Astrocyte (in vitro differentiated cells and primary cell): ENCODE measurements around the gene GDF7. TPM values are rescaled to one million over a fixed set of nuclear protein-coding genes. Genes with fewer than 3 reads are reported as not detected.

ENCODE experiments used
- DNase-seq: peaks from one replicate; pipeline ENCODE4 v3.0.0-alpha.2; 2010; ENCODE audit warnings: low read depth
- FAIRE-seq: peaks from 2 replicates; lab custom pipeline; 2011; peaks lifted over from hg19 to GRCh38; lab: Jason Lieb, UNC
- H2AFZ ChIP-seq: 2 replicates; pipeline ENCODE4 v1.6.0; 2012; ENCODE audit warnings: low read depth, low read length, inconsistent platforms
- H3K27ac ChIP-seq: 2 replicates; pipeline ENCODE4 v1.5.1; 2011; ENCODE audit warnings: low read depth, low read length, inconsistent platforms
- H3K27me3 ChIP-seq: 2 replicates; pipeline ENCODE4 v1.6.0; 2011; ENCODE audit warnings: low read length, inconsistent platforms; ENCODE audit not compliant: insufficient read depth
- H3K36me3 ChIP-seq: 2 replicates; pipeline ENCODE4 v1.5.1; 2011; ENCODE audit warnings: low read length, inconsistent platforms; ENCODE audit not compliant: insufficient read depth
- H3K4me1 ChIP-seq: 2 replicates; pipeline ENCODE4 v1.5.1; 2011; ENCODE audit warnings: low read length, inconsistent platforms; ENCODE audit not compliant: insufficient read depth
- H3K4me2 ChIP-seq: 2 replicates; pipeline ENCODE4 v1.6.0; 2012; ENCODE audit warnings: low read length, inconsistent platforms
- H3K4me3 ChIP-seq: 2 replicates; pipeline ENCODE4 v1.5.1; 2011; ENCODE audit warnings: low read depth, mild to moderate bottlenecking, low read length, inconsistent platforms; ENCODE audit not compliant: insufficient read depth
- H3K79me2 ChIP-seq: 2 replicates; pipeline ENCODE4 v1.6.0; 2012; ENCODE audit warnings: mild to moderate bottlenecking, low read length, inconsistent platforms; ENCODE audit not compliant: insufficient read depth
- H3K9ac ChIP-seq: 2 replicates; pipeline ENCODE4 v1.6.0; 2012; ENCODE audit warnings: mild to moderate bottlenecking, low read length, inconsistent platforms
- H3K9me3 ChIP-seq: 2 replicates; pipeline ENCODE4 v1.5.1; 2012; ENCODE audit warnings: low read depth, mild to moderate bottlenecking, low read length, inconsistent platforms; ENCODE audit not compliant: insufficient read depth
- H4K20me1 ChIP-seq: 2 replicates; pipeline ENCODE4 v1.6.0; 2012; ENCODE audit warnings: low read length, inconsistent platforms; ENCODE audit not compliant: insufficient read depth
- H3K27ac Mint-ChIP-seq: one replicate; pipeline ENCODE4 v1.8.0; 2021; ENCODE audit warnings: mild to moderate bottlenecking, mixed read lengths; ENCODE audit not compliant: unreplicated experiment
- H3K27me3 Mint-ChIP-seq: one replicate; pipeline ENCODE4 v1.8.0; 2021; ENCODE audit warnings: low read depth, mixed read lengths; ENCODE audit not compliant: unreplicated experiment
- H3K36me3 Mint-ChIP-seq: one replicate; pipeline ENCODE4 v1.8.0; 2021; ENCODE audit warnings: low read depth, mixed read lengths; ENCODE audit not compliant: unreplicated experiment
- H3K4me1 Mint-ChIP-seq: one replicate; pipeline ENCODE4 v1.8.0; 2021; ENCODE audit warnings: low read depth, mixed read lengths; ENCODE audit not compliant: unreplicated experiment
- H3K4me3 Mint-ChIP-seq: one replicate; pipeline ENCODE4 v1.8.0; 2021; ENCODE audit warnings: mild to moderate bottlenecking, moderate library complexity, mixed read lengths; ENCODE audit not compliant: unreplicated experiment
- H3K9me3 Mint-ChIP-seq: one replicate; pipeline ENCODE4 v1.8.0; 2021; ENCODE audit warnings: mild to moderate bottlenecking, mixed read lengths; ENCODE audit not compliant: unreplicated experiment
- CTCF ChIP-seq: IDR thresholded peaks from 2 replicates; pipeline ENCODE4 v1.5.1; 2011; ENCODE audit warnings: low read depth, mild to moderate bottlenecking, inconsistent platforms, low read length, moderate library complexity; ENCODE audit not compliant: insufficient read depth
- EZH2 ChIP-seq: IDR thresholded peaks from 2 replicates; pipeline ENCODE4 v1.6.1; 2012; ENCODE audit warnings: mild to moderate bottlenecking, low read length, inconsistent platforms; ENCODE audit not compliant: insufficient read depth
- total RNA-seq: library from RNA; stranded (reverse); gene quantifications from 2 replicates; pipeline ENCODE4 v1.2.1, GENCODE V29; 2021

GDF7 gene
- total RNA-seq, 1 donor from 2014 or later = 1.9 TPM

- H3K4me2 ChIP-seq = no peak overlapping the region
- no peaks in the 10 kb centered on the region for H3K9me3 ChIP-seq
- TF ChIP-seq EZH2 (no peak), CTCF (no peak)
- FAIRE-seq = no peak
- H3K4me3 Mint-ChIP-seq = no peak overlapping the region
- peaks cover 24% of the 10 kb centered on the region for H3K36me3 Mint-ChIP-seq
- H3K27me3 ChIP-seq = no peaks in the 10 kb centered on the region
- no peaks in the 10 kb centered on the region for H3K36me3 ChIP-seq
- H3K27me3 Mint-ChIP-seq = no peaks in the 10 kb centered on the region
- H3K9ac ChIP-seq = no peak overlapping the region
- peaks cover 2% of the 10 kb centered on the region for H3K9me3 Mint-ChIP-seq
- no peaks in the 10 kb centered on the region for H4K20me1 ChIP-seq
- H3K4me1 ChIP-seq = no peaks in the 10 kb centered on the region
- H2AFZ ChIP-seq = no peak overlapping the region
- no peak overlapping the region for H3K27ac Mint-ChIP-seq
- no peak overlapping the region for H3K27ac ChIP-seq
- H3K4me1 Mint-ChIP-seq = no peaks in the 10 kb centered on the region
- H3K79me2 ChIP-seq = no peaks in the 10 kb centered on the region
- DNase-seq = no peak
- no peak overlapping the region for H3K4me3 ChIP-seq
Observed at GRCh38 chr2:20689428-20690264, 22.7 kb downstream of the GDF7 start.

DNA sequence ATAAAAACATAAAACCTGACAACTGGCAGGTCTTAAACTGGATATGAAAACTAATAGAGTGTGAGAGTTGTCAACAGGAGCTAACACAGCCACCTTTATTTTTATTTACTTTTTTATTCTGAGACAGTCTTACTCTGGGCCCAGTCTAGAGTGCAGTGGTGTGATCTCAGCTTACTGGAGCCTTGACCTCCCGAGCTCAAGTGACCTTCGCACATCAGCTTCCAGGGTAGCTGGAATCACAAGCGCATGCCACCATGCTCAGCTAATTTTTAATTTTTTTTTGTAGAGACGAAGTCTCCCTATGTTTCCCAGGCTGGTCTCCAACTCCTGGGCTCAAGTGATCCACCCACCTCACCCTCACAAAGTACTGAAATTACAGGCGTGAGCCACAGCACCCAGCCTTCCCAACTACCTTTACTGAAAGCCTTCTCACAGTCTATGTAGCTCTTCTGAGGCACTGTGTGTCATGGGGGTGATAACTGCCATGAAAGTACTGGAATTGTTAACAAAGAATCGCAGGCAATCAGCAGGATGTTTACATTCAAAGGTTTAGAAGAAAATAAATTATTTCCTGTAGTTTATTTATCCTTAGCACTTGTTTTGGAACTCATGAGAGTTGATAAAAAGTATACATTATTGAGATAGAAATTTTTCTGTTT is 24.3 kb downstream of the GDF7 start:
- Histone ChIP-seq H3K36me3 (no peaks in the 10 kb centered on the region), H4K20me1 (no peaks in the 10 kb centered on the region), H3K27ac (no peak overlapping the region), H3K4me3 (no peak overlapping the region), H3K4me1 (no peaks in the 10 kb centered on the region), H3K79me2 (no peaks in the 10 kb centered on the region), H3K9me3 (no peaks in the 10 kb centered on the region), H3K27me3 (no peaks in the 10 kb centered on the region), H2AFZ (no peak overlapping the region), H3K9ac (no peak overlapping the region), H3K4me2 (no peak overlapping the region)
- FAIRE-seq = no peak
- Mint-ChIP-seq H3K27me3 (no peaks in the 10 kb centered on the region), H3K27ac (no peak overlapping the region), H3K4me1 (no peaks in the 10 kb centered on the region), H3K9me3 (peaks cover 2% of the 10 kb centered on the region), H3K36me3 (peaks cover 24% of the 10 kb centered on the region), H3K4me3 (no peak overlapping the region)
- no peak for TF ChIP-seq EZH2
- TF ChIP-seq CTCF = no peak
- no peak for DNase-seq
